PC-3 (cell line): ENCODE measurements around the gene SRM.

ENCODE experiments used
- EZH2 ChIP-seq: fragments of 300-600 bp; sonication (generic); IDR thresholded peaks from one replicate; pipeline ENCODE4 v1.6.1; 2017; ENCODE audit warnings: antibody characterized with exemption, mild to moderate bottlenecking, low read length; ENCODE audit not compliant: unreplicated experiment
- TF ChIP-seq, protein P1 (sequence below): fragments of 300-600 bp; sonication (generic); conservative IDR thresholded peaks from 2 replicates; pipeline ENCODE4 v1.5.1; 2017; ENCODE audit warnings: antibody characterized with exemption, low read depth, mild to moderate bottlenecking, low read length

DNA sequence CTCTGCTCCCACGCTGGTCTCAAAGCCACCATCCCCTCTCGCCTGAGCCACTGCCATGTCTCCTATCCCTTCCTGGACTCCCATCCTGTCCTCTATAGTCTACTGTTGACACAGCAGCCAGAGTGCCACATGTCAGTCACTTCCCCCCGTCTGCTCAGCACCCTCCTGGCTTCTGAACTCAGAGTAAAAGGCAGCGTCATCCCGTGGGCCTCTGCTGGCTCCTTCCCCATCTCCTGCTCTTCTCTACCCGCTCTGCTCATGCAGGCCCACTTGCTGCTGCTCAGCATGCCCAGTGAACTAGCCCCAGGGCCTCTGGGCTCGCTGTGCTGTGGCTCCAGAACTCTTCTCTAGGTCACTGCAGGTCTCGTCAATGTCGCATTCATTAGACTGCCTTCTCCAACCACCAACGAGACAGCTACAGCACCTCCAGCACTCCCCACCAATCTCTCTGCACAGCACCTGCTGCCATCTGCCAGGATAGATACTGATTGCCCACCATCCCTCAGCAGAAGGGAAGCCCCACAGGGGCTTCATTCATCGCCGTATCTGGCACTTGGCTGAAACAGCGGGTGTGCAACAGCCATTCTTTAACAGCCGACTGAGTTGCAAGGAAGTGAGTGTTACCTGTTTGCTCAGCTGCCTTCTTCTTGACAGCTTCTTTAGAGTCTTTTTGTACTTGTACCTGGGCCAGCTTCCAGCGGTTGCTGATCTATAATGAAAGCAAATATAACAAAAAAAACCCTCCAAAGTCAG, 11.8 kb upstream of the SRM start:
- TF ChIP-seq, protein P1, sequence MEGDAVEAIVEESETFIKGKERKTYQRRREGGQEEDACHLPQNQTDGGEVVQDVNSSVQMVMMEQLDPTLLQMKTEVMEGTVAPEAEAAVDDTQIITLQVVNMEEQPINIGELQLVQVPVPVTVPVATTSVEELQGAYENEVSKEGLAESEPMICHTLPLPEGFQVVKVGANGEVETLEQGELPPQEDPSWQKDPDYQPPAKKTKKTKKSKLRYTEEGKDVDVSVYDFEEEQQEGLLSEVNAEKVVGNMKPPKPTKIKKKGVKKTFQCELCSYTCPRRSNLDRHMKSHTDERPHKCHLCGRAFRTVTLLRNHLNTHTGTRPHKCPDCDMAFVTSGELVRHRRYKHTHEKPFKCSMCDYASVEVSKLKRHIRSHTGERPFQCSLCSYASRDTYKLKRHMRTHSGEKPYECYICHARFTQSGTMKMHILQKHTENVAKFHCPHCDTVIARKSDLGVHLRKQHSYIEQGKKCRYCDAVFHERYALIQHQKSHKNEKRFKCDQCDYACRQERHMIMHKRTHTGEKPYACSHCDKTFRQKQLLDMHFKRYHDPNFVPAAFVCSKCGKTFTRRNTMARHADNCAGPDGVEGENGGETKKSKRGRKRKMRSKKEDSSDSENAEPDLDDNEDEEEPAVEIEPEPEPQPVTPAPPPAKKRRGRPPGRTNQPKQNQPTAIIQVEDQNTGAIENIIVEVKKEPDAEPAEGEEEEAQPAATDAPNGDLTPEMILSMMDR = no peak
- no peak for TF ChIP-seq EZH2
